Testis (tissue), 3 donors: ENCODE measurements around the gene C2CD3. TPM values are rescaled to one million over a fixed set of nuclear protein-coding genes. Genes with fewer than 3 reads are reported as not detected.

Experiments
- DNase-seq: peaks from one replicate; pipeline ENCODE4 v3.0.0-alpha.2; 2019
- H3K27ac ChIP-seq, 2 donors: fragments of 200-600 bp; sonication (generic); one replicate each; pipeline ENCODE4 v1.5.1; 2019
- H3K27me3 ChIP-seq: fragments of 200-600 bp; sonication (generic); one replicate; pipeline ENCODE4 v1.5.1; 2019
- H3K36me3 ChIP-seq: fragments of 200-600 bp; sonication (generic); one replicate; pipeline ENCODE4 v1.5.1; 2017; ENCODE audit warnings: low read depth; ENCODE audit errors: missing control alignments
- H3K4me1 ChIP-seq: fragments of 200-600 bp; sonication (generic); one replicate; pipeline ENCODE4 v1.5.1; 2019
- H3K4me3 ChIP-seq, 2 donors: fragments of 200-600 bp; sonication (generic); one replicate each; pipeline ENCODE4 v1.5.1; 2017 to 2019
- H3K9me3 ChIP-seq: fragments of 200-600 bp; sonication (generic); one replicate; pipeline ENCODE4 v1.5.1; 2017
- POLR2A ChIP-seq: fragments of 450-650 bp; IDR thresholded peaks from one replicate; pipeline ENCODE4 v1.6.1; 2017; ENCODE audit warnings: antibody characterized with exemption, mild to moderate bottlenecking, moderate library complexity
- WGBS, 2 donors: methylation state at CpG; one replicate each; pipeline ENCODE4 v1.1.5; 2018; 5-methylcytosine and 5-hydroxymethylcytosine counted together
- intact Hi-C: fragments of 100-400 bp; cut with DNase I; formaldehyde crosslinking; loops from one replicate; pipeline ENCODE4 v1.15.1; 2023; ENCODE audit warnings: low total_unique reads
- polyA plus RNA-seq: library from polyadenylated mRNA; stranded (reverse); fragments of 350-450 nt; fragmentation: Illumina TruSeq; extraction: RNeasy Lipid Tissue Mini Kit (QIAGEN cat#74804); gene quantifications from one replicate; pipeline ENCODE4 v1.2.3, GENCODE V29; 2014; ENCODE audit warnings: low read depth, low replicate concordance; ENCODE audit not compliant: insufficient read depth
- total RNA-seq, 2 donors: library from RNA; depleted of rRNA; stranded (reverse); fragments of >200 nt; gene quantifications; one replicate each; pipeline ENCODE4 v1.2.3, GENCODE V29; 2016
- TF ChIP-seq, protein P1 (sequence below), 3 experiments: fragments of 450-650 bp in 2 of 3; fragments of 200-600 bp in 1 of 3; sonication (generic) in 1 of 3; IDR thresholded peaks; one replicate each; pipeline ENCODE4 v1.5.1; 2016 to 2019; ENCODE audit warnings: antibody characterized with exemption in 3 of 3, mild to moderate bottlenecking in 2 of 3, moderate library complexity in 1 of 3

C2CD3 gene
- total and polyA plus RNA-seq, 3 donors from 2014 or later: 56.1 to 89.4 (median 59.0) TPM

DNA sequence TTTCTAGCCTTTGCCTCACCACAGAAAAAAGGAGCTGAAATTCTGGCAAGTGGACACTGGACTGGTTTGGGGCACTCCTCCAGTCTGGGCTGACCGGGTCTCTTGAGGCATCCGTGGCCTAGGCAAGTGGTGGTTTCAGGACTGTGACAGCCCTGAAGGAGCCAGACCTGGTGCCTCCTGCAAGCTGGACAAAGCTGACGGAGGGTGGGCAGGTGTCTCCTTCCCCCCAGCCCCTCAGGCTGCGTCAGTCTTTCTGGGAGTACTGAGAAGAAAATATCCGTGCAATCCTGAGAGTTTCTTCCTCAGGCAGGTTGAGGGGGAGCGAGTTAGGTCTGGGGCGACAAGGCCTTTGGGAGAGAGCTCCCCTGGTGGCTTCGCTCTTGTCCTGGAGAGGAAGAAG, 157.7 kb downstream of the C2CD3 start:
- no peak for DNase-seq
- H3K9me3 ChIP-seq: no peaks in the 10 kb centered on the region
- TF ChIP-seq POLR2A: no peak
- TF ChIP-seq, protein P1, sequence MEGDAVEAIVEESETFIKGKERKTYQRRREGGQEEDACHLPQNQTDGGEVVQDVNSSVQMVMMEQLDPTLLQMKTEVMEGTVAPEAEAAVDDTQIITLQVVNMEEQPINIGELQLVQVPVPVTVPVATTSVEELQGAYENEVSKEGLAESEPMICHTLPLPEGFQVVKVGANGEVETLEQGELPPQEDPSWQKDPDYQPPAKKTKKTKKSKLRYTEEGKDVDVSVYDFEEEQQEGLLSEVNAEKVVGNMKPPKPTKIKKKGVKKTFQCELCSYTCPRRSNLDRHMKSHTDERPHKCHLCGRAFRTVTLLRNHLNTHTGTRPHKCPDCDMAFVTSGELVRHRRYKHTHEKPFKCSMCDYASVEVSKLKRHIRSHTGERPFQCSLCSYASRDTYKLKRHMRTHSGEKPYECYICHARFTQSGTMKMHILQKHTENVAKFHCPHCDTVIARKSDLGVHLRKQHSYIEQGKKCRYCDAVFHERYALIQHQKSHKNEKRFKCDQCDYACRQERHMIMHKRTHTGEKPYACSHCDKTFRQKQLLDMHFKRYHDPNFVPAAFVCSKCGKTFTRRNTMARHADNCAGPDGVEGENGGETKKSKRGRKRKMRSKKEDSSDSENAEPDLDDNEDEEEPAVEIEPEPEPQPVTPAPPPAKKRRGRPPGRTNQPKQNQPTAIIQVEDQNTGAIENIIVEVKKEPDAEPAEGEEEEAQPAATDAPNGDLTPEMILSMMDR (IDR thresholded peaks at IDR 0.05): no peak
- WGBS, 2 donors: 92 to 98% methylated on average over 7 to 8 of the region's 8 CpGs
- no peaks in the 10 kb centered on the region for H3K27me3 ChIP-seq
- no peaks in the 10 kb centered on the region for H3K36me3 ChIP-seq
- H3K27ac ChIP-seq: no peak overlapping the region
- intact Hi-C loops: no loop called here
- no peaks in the 10 kb centered on the region for H3K4me1 ChIP-seq
- no peak overlapping the region for H3K4me3 ChIP-seq

DNA sequence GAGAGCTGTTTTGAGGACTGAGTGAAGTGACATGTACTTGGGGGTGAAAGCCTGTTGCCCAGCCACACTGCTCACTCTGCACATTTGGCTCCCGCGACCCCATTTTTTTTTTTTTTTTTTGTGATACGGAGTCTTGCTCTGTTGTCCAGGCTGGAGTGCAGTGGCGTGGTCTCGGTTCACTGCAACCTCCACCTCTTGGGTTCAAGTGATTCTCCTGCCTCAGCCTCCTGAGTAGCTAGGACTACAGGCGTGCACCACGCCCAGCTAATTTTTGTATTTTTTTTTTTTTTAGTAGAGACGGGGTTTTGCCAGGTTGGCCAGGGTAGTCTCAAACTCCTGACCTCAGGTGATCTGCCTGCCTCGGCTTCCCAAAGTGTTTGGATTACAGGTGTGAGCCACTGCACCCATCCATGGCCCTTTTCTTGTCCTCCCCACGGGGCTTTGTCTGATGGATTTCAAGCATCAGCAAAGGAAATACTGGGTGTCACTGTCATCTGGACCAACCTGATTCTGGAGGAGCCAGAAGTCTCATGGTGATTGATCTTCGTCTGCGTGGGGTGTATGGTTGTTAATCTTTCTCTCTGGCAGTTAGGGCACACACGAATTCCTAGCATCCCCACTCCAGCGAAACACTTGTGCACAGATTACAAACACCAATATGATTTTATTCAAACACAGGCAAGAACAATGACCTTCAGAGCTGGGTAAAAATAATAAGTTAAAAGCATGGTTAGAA, 158.6 kb downstream of the C2CD3 start:
- WGBS, 2 donors: 94% methylated on average over 14 of the region's 14 CpGs
- TF ChIP-seq, protein P1 (IDR thresholded peaks at IDR 0.05): no peak
- no peak overlapping the region for H3K27ac ChIP-seq
- H3K4me3 ChIP-seq: no peak overlapping the region
- DNase-seq: no peak
- H3K9me3 ChIP-seq: no peaks in the 10 kb centered on the region
- no peaks in the 10 kb centered on the region for H3K27me3 ChIP-seq
- intact Hi-C loops: no loop called here
- H3K4me1 ChIP-seq: no peaks in the 10 kb centered on the region
- no peaks in the 10 kb centered on the region for H3K36me3 ChIP-seq

DNA sequence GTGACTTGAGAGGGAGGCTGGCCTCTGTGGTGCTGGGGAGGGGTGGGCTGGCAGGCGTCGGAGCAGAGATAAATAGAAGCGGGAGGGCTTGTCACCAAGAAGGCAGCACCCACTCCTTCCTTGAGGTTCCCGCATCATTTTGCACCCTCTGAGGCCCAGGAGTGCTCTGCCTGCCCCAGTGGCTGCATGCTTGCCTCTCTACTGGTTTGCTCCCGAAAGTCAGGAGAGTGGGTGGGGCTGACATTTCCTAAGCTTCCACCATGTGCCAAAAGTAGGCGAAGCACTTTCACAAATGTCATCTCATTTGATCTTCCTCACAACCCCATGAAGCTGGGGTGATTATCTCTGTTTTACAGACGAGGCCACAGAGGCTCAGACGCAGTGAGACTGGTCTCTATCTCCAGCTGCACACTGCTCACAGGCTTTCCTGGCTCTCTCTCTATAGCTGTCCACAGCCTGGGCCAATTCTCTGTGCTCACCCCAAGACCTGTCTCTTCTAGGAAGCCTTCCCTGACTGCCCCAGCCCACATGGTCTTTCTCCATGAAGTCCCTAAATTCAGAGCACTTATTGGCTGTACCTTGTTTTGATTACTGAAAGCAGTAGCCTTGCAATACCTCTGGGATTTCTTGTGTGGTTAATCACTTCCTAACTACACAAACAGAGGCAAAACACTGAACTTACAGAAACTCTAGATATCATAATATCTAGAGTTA, 159.3 kb downstream of the C2CD3 start:
- intact Hi-C loops: no loop called here

DNA sequence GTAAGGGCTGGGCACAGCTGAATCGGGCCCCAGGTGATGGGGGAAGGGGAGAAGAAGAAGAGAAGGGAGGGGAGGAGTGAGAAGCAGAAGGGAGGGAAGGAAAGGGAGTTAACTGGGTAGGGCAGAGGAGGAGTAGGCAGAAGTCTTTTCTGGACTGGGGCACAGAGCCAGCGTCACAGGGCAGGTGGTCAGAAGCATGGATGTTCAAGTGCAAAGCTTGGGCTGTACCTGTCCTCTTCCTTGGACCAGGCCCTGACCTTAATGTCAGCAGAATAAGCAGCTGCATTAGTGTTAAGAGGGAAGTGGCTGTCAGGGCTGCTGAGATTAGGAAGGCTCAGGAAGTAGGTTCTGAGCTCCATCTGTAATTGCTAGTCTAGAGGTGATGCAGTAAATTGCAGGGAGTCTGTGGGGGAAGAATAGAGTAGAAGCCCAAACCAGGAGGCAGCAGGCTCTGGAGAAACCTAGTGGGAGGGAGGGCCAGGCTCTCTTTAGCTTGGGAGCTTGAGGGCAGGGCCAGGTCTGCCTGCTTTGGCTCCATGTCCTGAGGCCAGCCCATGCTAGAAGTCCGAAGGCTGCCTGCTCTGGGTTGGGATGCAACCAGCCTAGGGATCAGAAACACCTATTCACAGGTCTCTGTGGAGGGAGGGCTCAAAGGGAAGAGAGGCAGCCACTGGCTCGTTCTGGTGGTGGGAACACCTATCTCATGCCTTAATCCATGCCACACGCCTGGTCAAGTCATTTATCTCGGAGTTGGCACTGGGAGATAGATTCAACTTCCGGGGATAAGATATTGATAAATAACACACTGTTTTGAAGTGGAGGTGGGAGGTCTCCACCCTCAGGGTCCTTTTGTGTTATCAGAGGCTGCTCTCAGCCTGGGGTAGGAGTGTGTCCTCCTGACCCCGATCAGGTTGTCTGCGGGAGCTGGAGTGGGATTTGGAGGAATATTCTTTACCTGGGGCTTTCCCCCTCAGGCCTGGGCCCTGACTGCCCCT, 160.2 kb downstream of the C2CD3 start:
- no peaks in the 10 kb centered on the region for H3K4me1 ChIP-seq
- no peak for DNase-seq
- no peak overlapping the region for H3K4me3 ChIP-seq
- WGBS, 2 donors: 88 to 95% methylated on average over 9 of the region's 9 CpGs
- no peaks in the 10 kb centered on the region for H3K9me3 ChIP-seq
- no peak overlapping the region for H3K27ac ChIP-seq
- intact Hi-C loops: no loop called here
- H3K27me3 ChIP-seq: no peaks in the 10 kb centered on the region
- no peak for TF ChIP-seq POLR2A
- TF ChIP-seq, protein P1 (IDR thresholded peaks at IDR 0.05): no peak
- no peaks in the 10 kb centered on the region for H3K36me3 ChIP-seq

More for the DNA sequence above, 159.3 kb downstream of the C2CD3 start:
- DNase-seq: no peak
- no peak overlapping the region for H3K4me3 ChIP-seq
- no peaks in the 10 kb centered on the region for H3K9me3 ChIP-seq
- TF ChIP-seq, protein P1 (IDR thresholded peaks at IDR 0.05): no peak
- TF ChIP-seq POLR2A: no peak
- no peaks in the 10 kb centered on the region for H3K36me3 ChIP-seq
- 84 to 91% methylated on average over 6 to 8 of the region's 8 CpGs for WGBS, 2 donors
- H3K27me3 ChIP-seq: no peaks in the 10 kb centered on the region
- no peaks in the 10 kb centered on the region for H3K4me1 ChIP-seq
- no peak overlapping the region for H3K27ac ChIP-seq
